H1 (cell line): ENCODE measurements around the gene TMPRSS3. TPM values are rescaled to one million over a fixed set of nuclear protein-coding genes. Genes with fewer than 3 reads are reported as not detected.

ENCODE experiments used
- CTCF ChIA-PET: fragments of 300-600 bp; sonication (Branson Sonifier 250); formaldehyde crosslinking; loops from one replicate; lab custom pipeline; 2021; ENCODE audit not compliant: partially characterized antibody; lab: Charles Lee
- POLR2A ChIA-PET: fragments of 300-600 bp; sonication (Branson Sonifier 250); formaldehyde crosslinking; loops from one replicate; lab custom pipeline; 2021; ENCODE audit warnings: inconsistent platforms; ENCODE audit not compliant: partially characterized antibody; lab: Charles Lee
- DNase-seq, 2 experiments: peaks; one replicate each; pipeline versions ENCODE4 v3.0.0 to v3.0.0-alpha.2; 2010 to 2022; ENCODE audit warnings: low spot score in 2 of 2, low read depth in 1 of 2, mixed read lengths in 1 of 2
- FAIRE-seq: peaks from 2 replicates; lab custom pipeline; 2011; peaks lifted over from hg19 to GRCh38; lab: Jason Lieb, UNC
- H2AFZ ChIP-seq: 2 replicates; pipeline ENCODE4 v1.8.1; 2012; ENCODE audit warnings: low read length, inconsistent platforms
- H2AK5ac ChIP-seq: 2 replicates; pipeline ENCODE4 v1.6.1; 2013; ENCODE audit warnings: low read depth, low read length
- H2BK120ac ChIP-seq: replicated peaks from 2 replicates; pipeline ENCODE3; 2013; ENCODE audit warnings: low read depth, low read length, inconsistent platforms
- H2BK12ac ChIP-seq: 2 replicates; pipeline ENCODE4 v1.6.1; 2013; ENCODE audit warnings: low read depth, low read length
- H2BK15ac ChIP-seq: 2 replicates; pipeline ENCODE4 v1.6.1; 2013; ENCODE audit warnings: low read length
- H2BK20ac ChIP-seq: 2 replicates; pipeline ENCODE4 v1.6.1; 2013; ENCODE audit warnings: low read length
- H2BK5ac ChIP-seq: 2 replicates; pipeline ENCODE4 v1.6.1; 2013; ENCODE audit warnings: low read depth, low read length
- H3K14ac ChIP-seq: 2 replicates; pipeline ENCODE4 v1.6.1; 2013; ENCODE audit warnings: inconsistent platforms; ENCODE audit not compliant: insufficient read length
- H3K18ac ChIP-seq: 2 replicates; pipeline ENCODE4 v1.6.1; 2013; ENCODE audit warnings: low read length; ENCODE audit errors: extremely low read depth
- H3K23ac ChIP-seq: 2 replicates; pipeline ENCODE4 v1.6.1; 2013; ENCODE audit warnings: inconsistent platforms; ENCODE audit not compliant: insufficient read length
- H3K23me2 ChIP-seq: 2 replicates; pipeline ENCODE4 v1.6.1; 2013; ENCODE audit warnings: low read depth, low read length
- H3K27ac ChIP-seq: 2 replicates; pipeline ENCODE4 v1.6.1; 2011; ENCODE audit warnings: low read depth, low read length, inconsistent platforms
- H3K27me3 ChIP-seq, 4 experiments: replicated peaks in 1 of 4; 1 replicate in 1 of 4; 2 replicates in 3 of 4; pipeline versions ENCODE4 v1.6.1 to v1.8.1; 2011 to 2013; ENCODE audit warnings: low read length in 3 of 4, mild to moderate bottlenecking in 3 of 4, inconsistent platforms in 2 of 4, mixed read lengths in 2 of 4, moderate library complexity in 1 of 4; ENCODE audit not compliant: control insufficient read depth in 3 of 4, insufficient read depth in 3 of 4; ENCODE audit errors: extremely low read depth in 1 of 4
- H3K36me3 ChIP-seq, 4 experiments: 2 replicates each; pipeline versions ENCODE4 v1.6.1 to v1.8.1; 2011 to 2013; ENCODE audit warnings: mild to moderate bottlenecking in 4 of 4, low read length in 3 of 4, moderate library complexity in 2 of 4, control low read depth in 1 of 4, inconsistent platforms in 1 of 4; ENCODE audit not compliant: insufficient read depth in 4 of 4, control insufficient read depth in 2 of 4
- H3K4ac ChIP-seq: replicated peaks from 2 replicates; pipeline ENCODE3; 2013; ENCODE audit warnings: low read length, low read depth, mixed read lengths, inconsistent platforms; ENCODE audit not compliant: insufficient read length
- H3K4me1 ChIP-seq, 4 experiments: replicated peaks in 1 of 4; 1 replicate in 1 of 4; 2 replicates in 3 of 4; pipeline versions ENCODE4 v1.6.1 to v1.8.1; 2011 to 2013; ENCODE audit warnings: low read length in 3 of 4, inconsistent platforms in 2 of 4, mixed read lengths in 1 of 4; ENCODE audit not compliant: insufficient read depth in 4 of 4, control insufficient read depth in 3 of 4
- H3K4me2 ChIP-seq, 2 experiments: 2 replicates each; pipeline versions ENCODE4 v1.6.1 to v1.8.1; 2011 to 2013; ENCODE audit warnings: low read depth in 2 of 2, low read length in 2 of 2, control low read depth in 1 of 2, inconsistent platforms in 1 of 2, mild to moderate bottlenecking in 1 of 2; ENCODE audit not compliant: insufficient read depth in 1 of 2
- H3K4me3 ChIP-seq, 4 experiments: fragments of 200-600, 300-600 bp in 1 of 4; sonication (generic), shearing (Covaris generic), sonication (Bioruptor Twin) in 1 of 4; 2 replicates each; pipeline versions ENCODE4 v1.5.1 to v1.8.1; 2011 to 2016; ENCODE audit warnings: low read length in 4 of 4, low read depth in 3 of 4, control low read depth in 2 of 4, inconsistent platforms in 2 of 4, mild to moderate bottlenecking in 2 of 4, mixed read lengths in 1 of 4, moderate library complexity in 1 of 4; ENCODE audit not compliant: insufficient read depth in 2 of 4; ENCODE audit errors: extremely low read depth in 1 of 4
- H3K56ac ChIP-seq: replicated peaks from 2 replicates; pipeline ENCODE3; 2013; ENCODE audit warnings: low read depth, mild to moderate bottlenecking, mixed read lengths, low read length, inconsistent platforms; ENCODE audit not compliant: insufficient read length
- H3K79me1 ChIP-seq: 2 replicates; pipeline ENCODE4 v1.6.1; 2013; ENCODE audit warnings: low read depth, low read length, control low read depth
- H3K79me2 ChIP-seq, 2 experiments: 2 replicates each; pipeline versions ENCODE4 v1.6.1 to v1.8.1; 2012 to 2013; ENCODE audit warnings: low read length in 2 of 2, mild to moderate bottlenecking in 2 of 2, inconsistent platforms in 1 of 2; ENCODE audit not compliant: insufficient read depth in 2 of 2, control insufficient read depth in 1 of 2
- H3K9ac ChIP-seq, 4 experiments: replicated peaks in 1 of 4; 1 replicate in 1 of 4; 2 replicates in 3 of 4; pipeline versions ENCODE4 v1.6.1 to v1.8.1; 2011 to 2013; ENCODE audit warnings: low read depth in 3 of 4, low read length in 3 of 4, control low read depth in 2 of 4, mild to moderate bottlenecking in 2 of 4, moderate library complexity in 2 of 4, inconsistent platforms in 1 of 4; ENCODE audit errors: extremely low read depth in 1 of 4
- H3K9me3 ChIP-seq, 2 experiments: 2 replicates each; pipeline versions ENCODE4 v1.6.1 to v1.8.1; 2012 to 2013; ENCODE audit warnings: mild to moderate bottlenecking in 2 of 2, moderate library complexity in 2 of 2, control low read depth in 1 of 2, inconsistent platforms in 1 of 2, low read depth in 1 of 2, low read length in 1 of 2, mixed read lengths in 1 of 2; ENCODE audit not compliant: insufficient read depth in 2 of 2
- H4K20me1 ChIP-seq, 2 experiments: replicated peaks in 1 of 2; 2 replicates each; pipeline versions ENCODE3 to v1.8.1; 2011 to 2013; ENCODE audit warnings: inconsistent platforms in 2 of 2, low read length in 2 of 2, mild to moderate bottlenecking in 1 of 2; ENCODE audit not compliant: insufficient read depth in 2 of 2, control insufficient read depth in 1 of 2
- H4K5ac ChIP-seq: 2 replicates; pipeline ENCODE4 v1.6.1; 2013; ENCODE audit warnings: low read length, low read depth, mixed read lengths, inconsistent platforms; ENCODE audit not compliant: insufficient read length
- H4K8ac ChIP-seq: 2 replicates; pipeline ENCODE4 v1.8.0; 2013; ENCODE audit warnings: mild to moderate bottlenecking, moderate library complexity, low read length, inconsistent platforms; ENCODE audit not compliant: insufficient read depth; ENCODE audit errors: extremely low read depth
- H4K91ac ChIP-seq: replicated peaks from 2 replicates; pipeline ENCODE3; 2013; ENCODE audit warnings: low read length, mixed read lengths, inconsistent platforms; ENCODE audit not compliant: insufficient read length
- ASH2L ChIP-seq: fragments of 200-600, 300-600 bp; sonication (generic); IDR thresholded peaks from one replicate; pipeline ENCODE4 v1.7.1; 2017; ENCODE audit warnings: low read length
- BCL11A ChIP-seq, 2 experiments: IDR thresholded peaks; one replicate each; pipeline ENCODE4 v1.6.1; 2011; ENCODE audit warnings: low read depth in 2 of 2, low read length in 2 of 2, mild to moderate bottlenecking in 2 of 2
- BRCA1 ChIP-seq: IDR thresholded peaks from 2 replicates; pipeline ENCODE4 v1.6.1; 2012; ENCODE audit warnings: low read depth, low read length, improper control_type of control experiment
- CBX8 ChIP-seq: fragments of 300-800, 300-1000 bp; sonication (generic); IDR thresholded peaks from 2 replicates; pipeline ENCODE4 v1.7.1; 2016; ENCODE audit warnings: low read depth, low read length, borderline replicate concordance
- GABPA ChIP-seq: IDR thresholded peaks from 2 replicates; pipeline ENCODE4 v1.6.1; 2011; ENCODE audit warnings: mild to moderate bottlenecking, low read length, moderate library complexity, borderline replicate concordance; ENCODE audit not compliant: insufficient read depth
- JUND ChIP-seq: IDR thresholded peaks from 2 replicates; pipeline ENCODE4 v1.6.1; 2011; ENCODE audit warnings: mild to moderate bottlenecking, improper control_type of control experiment, low read length
- NANOG ChIP-seq: IDR thresholded peaks from 2 replicates; pipeline ENCODE4 v1.6.1; 2011; ENCODE audit warnings: low read length, low read depth, mild to moderate bottlenecking, inconsistent platforms; ENCODE audit not compliant: insufficient read depth, poor library complexity, severe bottlenecking
- SIX5 ChIP-seq: IDR thresholded peaks from 2 replicates; pipeline ENCODE4 v1.6.1; 2011; ENCODE audit warnings: mild to moderate bottlenecking, low read depth, low read length
- SUZ12 ChIP-seq: fragments of 200-600 bp; sonication (generic); IDR thresholded peaks from 2 replicates; pipeline ENCODE4 v1.6.1; 2012; ENCODE audit warnings: mild to moderate bottlenecking, inconsistent platforms, low read length, moderate library complexity, mixed read lengths
- USF2 ChIP-seq: IDR thresholded peaks from 2 replicates; pipeline ENCODE4 v1.6.1; 2011; ENCODE audit warnings: low read length, improper control_type of control experiment
- ZNF274 ChIP-seq: IDR thresholded peaks from 2 replicates; pipeline ENCODE4 v1.7.0; 2012; ENCODE audit warnings: low read length, borderline replicate concordance; ENCODE audit errors: extremely low read depth
- WGBS, 2 experiments: shearing (Covaris generic) in 1 of 2; methylation state at CpG; one replicate each; pipeline versions ENCODE4 v1.1.6 to v1.1.7; 2013 to 2015; ENCODE audit warnings: low lambda C conversion rate in 2 of 2, mixed read lengths in 2 of 2, inconsistent platforms in 1 of 2, low coverage in 1 of 2, missing lambda C conversion rate in 1 of 2; ENCODE audit not compliant: insufficient replicate concordance in 2 of 2, insufficient coverage in 1 of 2, insufficient read length in 1 of 2; ENCODE audit errors: extremely low coverage in 1 of 2, missing lambda C conversion rate in 1 of 2; 5-methylcytosine and 5-hydroxymethylcytosine counted together
- polyA plus RNA-seq, 7 experiments: library from polyadenylated mRNA; depleted of rRNA in 3 of 7; stranded (reverse) in 5 of 7; unstranded in 2 of 7; fragments of >200 nt in 5 of 7; fragments of 200-250 nt in 2 of 7; gene quantifications; 1 replicate in 5 of 7; 2 replicates in 1 of 7; 4 replicates in 1 of 7; pipeline versions ENCODE4 v1.2.1 to v1.2.3, GENCODE V29; 2011 to 2013; ENCODE audit warnings: missing spikeins in 2 of 7, mixed read lengths in 2 of 7
- total RNA-seq: library from RNA; stranded (reverse); fragmentation: NEBNext Ultra II Directional; extraction: Animal tissue kit (Norgen Biotek cat#: 25700); gene quantifications from 2 replicates; pipeline ENCODE4 v1.2.1, GENCODE V29; 2021

The TMPRSS3 gene
- total and polyA plus RNA-seq, 2 of the 8 experiments (the other 6 are each of a cell fraction or from before 2014, with no cell fraction given) = 0.38 TPM; not detected in 1

- Histone ChIP-seq H3K4me1 (peaks cover 0 to 4% (median 0%) of the 10 kb centered on the region in 4 experiments; a peak in 1 of 7 replicates), H4K5ac (no peak overlapping the region), H3K79me2 (no peaks in the 10 kb centered on the region), H3K23me2 (no peaks in the 10 kb centered on the region), H3K4me3 (no peak overlapping the region), H3K79me1 (no peaks in the 10 kb centered on the region), H3K18ac (no peak overlapping the region), H3K23ac (no peak overlapping the region), H2BK5ac (no peak overlapping the region), H3K9me3 (peaks cover under 1 to 7% of the 10 kb centered on the region in 2 experiments; a peak in 2 of 4 replicates), H3K36me3 (no peaks in the 10 kb centered on the region), H3K27ac (no peak overlapping the region), H2AFZ (no peak overlapping the region), H4K91ac (no peak overlapping the region), H3K4me2 (no peak overlapping the region), H3K14ac (no peak overlapping the region), H3K27me3 (no peaks in the 10 kb centered on the region), H4K8ac (no peak overlapping the region), H2BK120ac (no peak overlapping the region), H2BK12ac (no peak overlapping the region), H3K4ac (no peak overlapping the region), H2BK20ac (no peak overlapping the region), H3K56ac (no peak overlapping the region), H4K20me1 (no peaks in the 10 kb centered on the region), H2BK15ac (no peak overlapping the region), H3K9ac (no peak overlapping the region), H2AK5ac (no peak overlapping the region)
- 92% methylated on average over 19 of the region's 19 CpGs; no CpG with 5 or more reads in 1 of the 2 experiments for WGBS, 2 experiments
- ChIA-PET POLR2A (no interaction called here), CTCF (interaction anchor here (0.7 to 2.1 kb wide), 5 partner anchors 15 to 272 kb away, joined by 3 to 5 read pairs (median 4); no protein-coding TSS in a partner anchor)
- DNase-seq (no peak), FAIRE-seq (no peak)
- TF ChIP-seq BRCA1 (no peak), USF2 (no peak), ASH2L (no peak), JUND (no peak), BCL11A (IDR thresholded peaks at IDR 0.05; ENCODE audit: low read depth in 2 of 2, low read length in 2 of 2) (no peak), SUZ12 (no peak), SIX5 (no peak), ZNF274 (no peak), NANOG (no peak), GABPA (no peak), CBX8 (no peak)
Measured at GRCh38 chr21:42396799-42397745, 1.2 kb upstream of the TMPRSS3 start.
